ENCODE results near the gene LYRM4.

The LYRM4 gene

GRCh38 chr6:5125152-5126006 lies 135.4 kb downstream of the LYRM4 start:
- TF ChIP-seq TAF1 (IDR thresholded peaks at IDR 0.05; ENCODE audit: borderline replicate concordance, insufficient read depth, low read length) (no peak), FOXP2 (optimal IDR thresholded peaks at IDR 0.05; ENCODE audit: borderline replicate concordance, extremely low read depth, extremely low read length, insufficient read depth) (no peak), POLR2AphosphoS5 (IDR thresholded peaks at IDR 0.05; ENCODE audit: low read depth, low read length) (no peak), SIN3A (IDR thresholded peaks at IDR 0.05; ENCODE audit: borderline replicate concordance, insufficient read depth, low read length) (no peak), REST (IDR thresholded peaks at IDR 0.05; ENCODE audit: insufficient read depth in 1 of 2, low read depth in 2 of 2, low read length in 2 of 2) (no peak)

- TF ChIP-seq POLR2AphosphoS5 (IDR thresholded peaks at IDR 0.05; ENCODE audit: low read depth, low read length) (no peak), REST (IDR thresholded peaks at IDR 0.05; ENCODE audit: insufficient read depth in 1 of 2, low read depth in 2 of 2, low read length in 2 of 2) (no peak)
These were observed 136.2 kb downstream of the LYRM4 start for GRCh38 chr6:5124526-5124925.

GRCh38 chr6:5123296-5124143 lies 137.2 kb downstream of the LYRM4 start:
- no peak for TF ChIP-seq POLR2AphosphoS5 (IDR thresholded peaks at IDR 0.05; ENCODE audit: low read depth, low read length)
- no peak for TF ChIP-seq TAF1 (IDR thresholded peaks at IDR 0.05; ENCODE audit: borderline replicate concordance, insufficient read depth, low read length)
- no peak for TF ChIP-seq SIN3A (IDR thresholded peaks at IDR 0.05; ENCODE audit: borderline replicate concordance, insufficient read depth, low read length)

GRCh38 chr6:5122504-5123112 lies 138.1 kb downstream of the LYRM4 start:
- TF ChIP-seq FOXP2 (optimal IDR thresholded peaks at IDR 0.05; ENCODE audit: borderline replicate concordance, extremely low read depth, extremely low read length, insufficient read depth) (no peak), SIN3A (IDR thresholded peaks at IDR 0.05; ENCODE audit: borderline replicate concordance, insufficient read depth, low read length) (no peak), REST (IDR thresholded peaks at IDR 0.05; ENCODE audit: insufficient read depth in 1 of 2, low read depth in 2 of 2, low read length in 2 of 2) (no peak), POLR2AphosphoS5 (IDR thresholded peaks at IDR 0.05; ENCODE audit: low read depth, low read length) (no peak), TAF1 (IDR thresholded peaks at IDR 0.05; ENCODE audit: borderline replicate concordance, insufficient read depth, low read length) (no peak)

- TF ChIP-seq SIN3A (IDR thresholded peaks at IDR 0.05; ENCODE audit: borderline replicate concordance, insufficient read depth, low read length) (no peak), REST (IDR thresholded peaks at IDR 0.05; ENCODE audit: insufficient read depth in 1 of 2, low read depth in 2 of 2, low read length in 2 of 2) (no peak), POLR2AphosphoS5 (IDR thresholded peaks at IDR 0.05; ENCODE audit: low read depth, low read length) (no peak), FOXP2 (optimal IDR thresholded peaks at IDR 0.05; ENCODE audit: borderline replicate concordance, extremely low read depth, extremely low read length, insufficient read depth) (no peak), TAF1 (IDR thresholded peaks at IDR 0.05; ENCODE audit: borderline replicate concordance, insufficient read depth, low read length) (no peak)
These were observed 138.8 kb downstream of the LYRM4 start for GRCh38 chr6:5121956-5122355.
